ENCODE measurements around the gene SPTBN1. TPM values are rescaled to one million over a fixed set of nuclear protein-coding genes. Genes with fewer than 3 reads are reported as not detected.
A peak's percentile ranks its signal among the peaks of the same experiment; 100 is the strongest.

SPTBN1 gene
- total RNA-seq, 2 donors from 2014 or later: 415 to 524 TPM

GRCh38 chr2:54613386-54613785 is 157.3 kb downstream of the SPTBN1 start:
- ATAC-seq (ENCODE audit: insufficient number of reproducible peaks, low FRiP score, low read depth): no peak
- Histone ChIP-seq H3K36me3 (peaks cover 5% of the 10 kb centered on the region), H3K9me3 (no peaks in the 10 kb centered on the region), H3K27ac (peak overlapping the region in 1 of 2 donors; percentile 21), H3K4me3 (no peak overlapping the region), H3K4me1 (ENCODE audit: control insufficient read depth in 1 of 2, low read depth in 2 of 2) (peaks cover 8 to 31% of the 10 kb centered on the region in 2 donors), H3K27me3 (replicated peaks; ENCODE audit: insufficient read depth) (no peaks in the 10 kb centered on the region)
- no peak for TF ChIP-seq CTCF (IDR thresholded peaks at IDR 0.05)
- no peak for DNase-seq (ENCODE audit: low spot score)

GRCh38 chr2:54613794-54614257 is 157.7 kb downstream of the SPTBN1 start:
- Histone ChIP-seq H3K9me3 (no peaks in the 10 kb centered on the region), H3K27me3 (replicated peaks; ENCODE audit: insufficient read depth) (no peaks in the 10 kb centered on the region), H3K4me3 (no peak overlapping the region), H3K36me3 (peaks cover 5% of the 10 kb centered on the region), H3K27ac (peak overlapping the region in 1 of 2 donors; percentile 21), H3K4me1 (ENCODE audit: control insufficient read depth in 1 of 2, low read depth in 2 of 2) (peaks cover 12 to 35% of the 10 kb centered on the region in 2 donors)
- ATAC-seq (ENCODE audit: insufficient number of reproducible peaks, low FRiP score, low read depth) (no peak), DNase-seq (ENCODE audit: low spot score) (no peak)
- no peak for TF ChIP-seq CTCF (IDR thresholded peaks at IDR 0.05)

- TF ChIP-seq CTCF (IDR thresholded peaks at IDR 0.05): no peak
- Histone ChIP-seq H3K9me3 (no peaks in the 10 kb centered on the region), H3K4me1 (ENCODE audit: control insufficient read depth in 1 of 2, low read depth in 2 of 2) (peaks cover 15 to 45% of the 10 kb centered on the region in 2 donors), H3K27me3 (replicated peaks; ENCODE audit: insufficient read depth) (no peaks in the 10 kb centered on the region), H3K36me3 (peaks cover 5% of the 10 kb centered on the region), H3K27ac (no peak overlapping the region), H3K4me3 (no peak overlapping the region)
- ATAC-seq (ENCODE audit: insufficient number of reproducible peaks, low FRiP score, low read depth) (no peak), DNase-seq (ENCODE audit: low spot score) (no peak)
These were observed 158.7 kb downstream of the SPTBN1 start for GRCh38 chr2:54614819-54615218.

GRCh38 chr2:54615832-54616534 is 159.9 kb downstream of the SPTBN1 start:
- no peak for TF ChIP-seq CTCF (IDR thresholded peaks at IDR 0.05)
- peaks cover 15 to 49% of the 10 kb centered on the region in 2 donors for H3K4me1 ChIP-seq (ENCODE audit: control insufficient read depth in 1 of 2, low read depth in 2 of 2)
- no peak overlapping the region for H3K4me3 ChIP-seq
- no peaks in the 10 kb centered on the region for H3K27me3 ChIP-seq (replicated peaks; ENCODE audit: insufficient read depth)
- H3K36me3 ChIP-seq: peaks cover 5% of the 10 kb centered on the region
- H3K27ac ChIP-seq: no peak overlapping the region
- DNase-seq (ENCODE audit: low spot score) (no peak), ATAC-seq (ENCODE audit: insufficient number of reproducible peaks, low FRiP score, low read depth) (no peak)
- H3K9me3 ChIP-seq: no peaks in the 10 kb centered on the region

- no peak for ATAC-seq (ENCODE audit: insufficient number of reproducible peaks, low FRiP score, low read depth)
- TF ChIP-seq CTCF (IDR thresholded peaks at IDR 0.05): no peak
- no peak for DNase-seq (ENCODE audit: low spot score)
- Histone ChIP-seq H3K27ac (no peak overlapping the region), H3K4me3 (no peak overlapping the region), H3K4me1 (ENCODE audit: control insufficient read depth in 1 of 2, low read depth in 2 of 2) (peaks cover 15 to 48% of the 10 kb centered on the region in 2 donors), H3K36me3 (peaks cover 7% of the 10 kb centered on the region), H3K9me3 (no peaks in the 10 kb centered on the region), H3K27me3 (replicated peaks; ENCODE audit: insufficient read depth) (no peaks in the 10 kb centered on the region)
These were observed 161.3 kb downstream of the SPTBN1 start for GRCh38 chr2:54617409-54617808.
